ENCODE data around the gene NRG2. TPM values are rescaled to one million over a fixed set of nuclear protein-coding genes. Genes with fewer than 3 reads are reported as not detected.

NRG2 gene
- total RNA-seq, 5 donors from 2014 or later (not counting 1 experiment from before 2014, with no cell fraction given): 0.12 to 0.15 (median 0.12) TPM; not detected in 1

Other genes starting within 250 kb of the NRG2 start
- under 1 TPM in 3 of 5 donors, not detected in 2; 0.07 to 0.15 (median 0.09) TPM for gene PSD2, start 247.5 kb downstream of the NRG2 start, total RNA-seq
- 10 to 100 TPM; 10.8 to 28.1 (median 25.3) TPM for gene PURA, start 70.8 kb upstream of the NRG2 start, total RNA-seq
- 10 to 100 TPM in 2 of 5 donors, 1 to 10 TPM in 3; 4.7 to 11.3 (median 9.7) TPM for gene IGIP, start 82.6 kb upstream of the NRG2 start, total RNA-seq
- 1 to 10 TPM; 1.9 to 6.0 (median 5.0) TPM for gene CYSTM1, start 131.9 kb upstream of the NRG2 start, total RNA-seq